Lung microvascular endothelial cell (primary cell): Measurements from ENCODE around the gene RSPH10B2. TPM values are rescaled to one million over a fixed set of nuclear protein-coding genes. Genes with fewer than 3 reads are reported as not detected.
"Not testable (repeated sequence)": the region's sequence is repeated elsewhere in the genome, so short reads cannot be mapped to it uniquely, and the experiment has no call there.

Experiments used
- DNase-seq, 2 donors: peaks; one replicate each; pipeline versions ENCODE4 v3.0.0 to v3.0.0-alpha.2; 2010; ENCODE audit warnings: low read depth in 2 of 2
- total RNA-seq: library from RNA; depleted of rRNA; stranded (reverse); fragments of >200 nt; gene quantifications from 2 replicates; pipeline ENCODE4 v1.2.1, GENCODE V29; 2014

The RSPH10B2 gene
- total RNA-seq, 1 donor from 2014 or later: 0.40 TPM

GRCh38 chr7:6842278-6842921 is 88.5 kb downstream of the RSPH10B2 start:
- not testable (repeated sequence) for DNase-seq

- DNase-seq: not testable (repeated sequence)
Measured at GRCh38 chr7:6843092-6843491, 89.2 kb downstream of the RSPH10B2 start.

DNA sequence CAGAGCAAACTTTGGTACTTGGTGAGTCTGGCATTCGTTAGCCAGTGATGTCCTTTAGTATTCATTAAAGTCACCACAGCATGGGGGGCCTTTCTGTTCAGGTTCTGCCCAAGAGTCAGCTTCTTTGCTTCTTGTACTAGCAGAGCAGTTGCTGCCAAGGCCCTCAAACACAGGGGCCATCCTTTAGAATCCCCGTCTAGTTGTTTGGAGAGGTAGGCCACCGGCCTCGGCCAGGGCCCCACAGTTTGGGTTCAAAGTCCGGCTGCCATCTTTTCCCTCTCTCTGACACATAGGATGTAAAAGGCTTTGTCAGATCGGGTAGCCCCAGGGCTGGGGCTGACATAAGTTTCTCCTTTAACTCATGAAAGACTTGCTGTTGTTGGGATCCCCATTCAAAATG is 89.8 kb downstream of the RSPH10B2 start:
- DNase-seq: not testable (repeated sequence)

GRCh38 chr7:6845971-6846449 is 92.1 kb downstream of the RSPH10B2 start:
- not testable (repeated sequence) for DNase-seq

GRCh38 chr7:6847751-6848150 is 93.8 kb downstream of the RSPH10B2 start:
- DNase-seq: not testable (repeated sequence)

Other genes with a start within 250 kb of the RSPH10B2 start
- under 0.01 TPM in 2 replicates for gene GRID2IP, start 202.6 kb upstream of the RSPH10B2 start, total RNA-seq
- gene ZDHHC4, start 176.6 kb upstream of the RSPH10B2 start, total RNA-seq: 28.5 and 37.1 TPM in 2 replicates
- 7.0 and 11.1 TPM in 2 replicates for gene INTS15, start 164.1 kb upstream of the RSPH10B2 start, total RNA-seq
- 1.1 and 4.8 TPM in 2 replicates for gene ZNF853, start 138.5 kb upstream of the RSPH10B2 start, total RNA-seq
- gene ZNF316, start 116.8 kb upstream of the RSPH10B2 start, total RNA-seq: 7.6 and 17.7 TPM in 2 replicates
- gene ZNF12, start 47.2 kb upstream of the RSPH10B2 start, total RNA-seq: 11.6 and 15.9 TPM in 2 replicates
- 41.2 and 61.1 TPM in 2 replicates for gene CCZ1B, start 72.2 kb downstream of the RSPH10B2 start, total RNA-seq